Smooth muscle cell (in vitro differentiated cells): Measurements from ENCODE around the gene PEX5L. TPM values are rescaled to one million over a fixed set of nuclear protein-coding genes. Genes with fewer than 3 reads are reported as not detected.
A peak's percentile ranks its signal among the peaks of the same experiment; 100 is the strongest.

Experiments used
- DNase-seq: peaks from one replicate; lab custom pipeline; 2025; ENCODE audit not compliant: unreplicated experiment; lab: John Stamatoyannopoulos, UW
- H2AFZ ChIP-seq: fragments of 200-600 bp; sonication (generic); 2 replicates; pipeline ENCODE4 v1.6.0; 2016; ENCODE audit warnings: antibody characterized with exemption, low read depth, mild to moderate bottlenecking
- H3F3A ChIP-seq: fragments of 200-600 bp; sonication (generic); 2 replicates; pipeline ENCODE4 v1.6.0; 2017; ENCODE audit warnings: antibody characterized with exemption, low read depth
- H3K27ac ChIP-seq: fragments of 200-600 bp; sonication (generic); 2 replicates; pipeline ENCODE4 v1.5.1; 2016; ENCODE audit warnings: low read depth, mild to moderate bottlenecking
- H3K27me3 ChIP-seq: fragments of 200-600 bp; sonication (generic); 2 replicates; pipeline ENCODE4 v1.6.1; 2016; ENCODE audit warnings: low read depth, mild to moderate bottlenecking
- H3K36me3 ChIP-seq: fragments of 200-600 bp; sonication (generic); 2 replicates; pipeline ENCODE4 v1.5.1; 2016; ENCODE audit warnings: low read depth
- H3K4me1 ChIP-seq: fragments of 200-600 bp; sonication (generic); 2 replicates; pipeline ENCODE4 v1.5.1; 2016; ENCODE audit warnings: low read depth
- H3K4me2 ChIP-seq: fragments of 200-600 bp; sonication (generic); 2 replicates; pipeline ENCODE4 v1.6.0; 2016; ENCODE audit warnings: mild to moderate bottlenecking
- H3K4me3 ChIP-seq: fragments of 200-600 bp; sonication (generic); 2 replicates; pipeline ENCODE4 v1.5.1; 2016; ENCODE audit warnings: mild to moderate bottlenecking
- H3K79me2 ChIP-seq: fragments of 200-600 bp; sonication (generic); 2 replicates; pipeline ENCODE4 v1.6.0; 2016; ENCODE audit warnings: low read depth, mild to moderate bottlenecking
- H3K9ac ChIP-seq: fragments of 200-600 bp; sonication (generic); 2 replicates; pipeline ENCODE4 v1.6.0; 2016; ENCODE audit warnings: low read depth
- H3K9me3 ChIP-seq: fragments of 200-600 bp; sonication (generic); replicated peaks from 2 replicates; pipeline ENCODE4 v1.5.1; 2016; ENCODE audit warnings: low read depth
- H4K20me1 ChIP-seq: fragments of 200-600 bp; sonication (generic); 2 replicates; pipeline ENCODE4 v1.6.0; 2016; ENCODE audit warnings: low read depth
- WGBS: methylation state at CpG from one replicate; pipeline ENCODE4 v1.1.7; 2016; ENCODE audit warnings: low lambda C conversion rate; 5-methylcytosine and 5-hydroxymethylcytosine counted together
- polyA plus RNA-seq: library from polyadenylated mRNA; unstranded; fragments of >200 nt; fragmentation: Nextera tagmentation; extraction: Ambion mirVana; gene quantifications from 2 replicates; pipeline ENCODE4 v1.2.1, GENCODE V29; 2016
- total RNA-seq: library from RNA; depleted of rRNA; stranded (reverse); fragments of >200 nt; gene quantifications from 2 replicates; pipeline ENCODE4 v1.2.3, GENCODE V29; 2014
- TF ChIP-seq, protein P1 (sequence below): fragments of 200-600 bp; sonication (generic); IDR thresholded peaks from 2 replicates; pipeline ENCODE4 v1.5.1; 2017; ENCODE audit warnings: borderline replicate concordance, mild to moderate bottlenecking, antibody characterized with exemption; ENCODE audit not compliant: insufficient read depth, poor library complexity, severe bottlenecking

The PEX5L gene
- total and polyA plus RNA-seq, 2 experiments from 2014 or later, result not detected

DNA sequence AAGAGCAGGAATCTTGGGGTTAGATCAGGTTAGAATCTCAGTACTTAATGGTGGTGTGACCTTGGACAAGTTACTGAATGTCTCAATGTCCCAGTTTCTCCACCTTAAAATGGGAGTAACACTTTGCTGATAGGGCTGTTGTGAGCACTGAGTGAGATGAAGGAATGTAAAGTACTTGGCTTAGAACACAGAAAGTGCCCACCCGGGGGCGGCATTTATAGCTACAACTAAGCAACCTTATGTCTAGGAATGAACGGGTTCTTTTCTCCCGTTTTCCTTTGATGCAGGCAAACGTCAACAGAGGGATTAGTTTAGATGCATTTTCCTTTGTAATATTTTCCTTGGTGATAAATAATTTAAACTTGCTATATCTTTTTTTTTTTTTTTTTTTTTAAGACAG lies 207.3 kb downstream of the PEX5L start:
- TF ChIP-seq, protein P1, sequence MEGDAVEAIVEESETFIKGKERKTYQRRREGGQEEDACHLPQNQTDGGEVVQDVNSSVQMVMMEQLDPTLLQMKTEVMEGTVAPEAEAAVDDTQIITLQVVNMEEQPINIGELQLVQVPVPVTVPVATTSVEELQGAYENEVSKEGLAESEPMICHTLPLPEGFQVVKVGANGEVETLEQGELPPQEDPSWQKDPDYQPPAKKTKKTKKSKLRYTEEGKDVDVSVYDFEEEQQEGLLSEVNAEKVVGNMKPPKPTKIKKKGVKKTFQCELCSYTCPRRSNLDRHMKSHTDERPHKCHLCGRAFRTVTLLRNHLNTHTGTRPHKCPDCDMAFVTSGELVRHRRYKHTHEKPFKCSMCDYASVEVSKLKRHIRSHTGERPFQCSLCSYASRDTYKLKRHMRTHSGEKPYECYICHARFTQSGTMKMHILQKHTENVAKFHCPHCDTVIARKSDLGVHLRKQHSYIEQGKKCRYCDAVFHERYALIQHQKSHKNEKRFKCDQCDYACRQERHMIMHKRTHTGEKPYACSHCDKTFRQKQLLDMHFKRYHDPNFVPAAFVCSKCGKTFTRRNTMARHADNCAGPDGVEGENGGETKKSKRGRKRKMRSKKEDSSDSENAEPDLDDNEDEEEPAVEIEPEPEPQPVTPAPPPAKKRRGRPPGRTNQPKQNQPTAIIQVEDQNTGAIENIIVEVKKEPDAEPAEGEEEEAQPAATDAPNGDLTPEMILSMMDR, result no peak
- no peak overlapping the region for H3K4me2 ChIP-seq
- no peaks in the 10 kb centered on the region for H3K27me3 ChIP-seq
- H3K36me3 ChIP-seq, result no peaks in the 10 kb centered on the region
- H2AFZ ChIP-seq, result no peak overlapping the region
- no peaks in the 10 kb centered on the region for H3F3A ChIP-seq
- H3K4me3 ChIP-seq, result no peak overlapping the region
- H3K4me1 ChIP-seq, result no peaks in the 10 kb centered on the region
- H4K20me1 ChIP-seq, result no peaks in the 10 kb centered on the region
- DNase-seq, result no peak
- WGBS, result 58% methylated on average over 5 of the region's 5 CpGs
- H3K79me2 ChIP-seq, result no peaks in the 10 kb centered on the region
- H3K9me3 ChIP-seq, result no peaks in the 10 kb centered on the region
- no peak overlapping the region for H3K27ac ChIP-seq
- no peak overlapping the region for H3K9ac ChIP-seq

DNA sequence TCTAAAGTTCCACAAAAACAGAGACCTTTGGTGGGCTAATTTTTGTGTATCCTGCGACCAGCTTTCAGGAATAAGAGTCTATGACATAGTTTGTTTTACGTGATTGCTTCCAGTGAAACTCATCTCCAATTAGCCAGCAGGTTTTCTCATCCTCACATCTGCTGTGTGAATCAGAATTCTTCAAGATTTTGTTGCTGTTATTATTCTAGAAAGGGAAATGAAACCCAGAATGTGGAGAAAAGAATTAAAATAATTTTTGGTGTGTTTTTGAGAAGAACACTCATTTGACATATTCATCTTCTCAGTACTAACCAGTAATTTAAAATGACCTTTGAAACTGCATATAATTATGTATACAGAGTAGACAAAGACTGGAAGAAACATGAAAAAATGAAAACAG lies 208.0 kb downstream of the PEX5L start:
- Histone ChIP-seq H3K4me3 (no peak overlapping the region), H3K27me3 (no peaks in the 10 kb centered on the region), H3K9ac (no peak overlapping the region), H3K4me2 (no peak overlapping the region), H3F3A (no peaks in the 10 kb centered on the region), H3K9me3 (no peaks in the 10 kb centered on the region), H2AFZ (no peak overlapping the region), H3K79me2 (no peaks in the 10 kb centered on the region), H3K4me1 (no peaks in the 10 kb centered on the region), H3K27ac (no peak overlapping the region), H4K20me1 (no peaks in the 10 kb centered on the region), H3K36me3 (no peaks in the 10 kb centered on the region)
- WGBS, result 92% methylated on average over 2 of the region's 2 CpGs
- DNase-seq, result no peak
- TF ChIP-seq, protein P1, result no peak

DNA sequence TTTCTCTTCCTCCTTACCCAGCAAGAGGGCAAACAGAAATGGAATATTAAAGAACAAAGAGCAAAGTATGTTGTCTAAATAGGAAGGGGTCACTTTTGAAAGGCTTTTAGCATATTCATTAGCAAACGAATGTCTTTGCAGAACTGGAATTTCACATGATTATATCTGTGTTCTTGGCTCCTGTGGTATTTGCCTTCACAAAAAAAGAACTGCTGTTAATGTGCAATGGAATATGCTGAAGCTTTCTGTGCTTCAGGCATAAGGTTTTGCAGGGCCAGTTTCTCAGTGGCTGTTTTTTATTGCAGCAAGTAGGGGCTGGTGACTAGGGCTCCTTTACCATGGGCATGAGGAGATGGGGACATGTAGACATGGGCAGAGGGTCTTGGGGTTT lies 210.5 kb downstream of the PEX5L start:
- no peaks in the 10 kb centered on the region for H3K9me3 ChIP-seq
- H3K36me3 ChIP-seq, result no peaks in the 10 kb centered on the region
- WGBS, result 6% methylated on average over 1 of the region's 1 CpG
- H3K79me2 ChIP-seq, result no peaks in the 10 kb centered on the region
- no peaks in the 10 kb centered on the region for H3F3A ChIP-seq
- no peaks in the 10 kb centered on the region for H3K27me3 ChIP-seq
- H3K4me2 ChIP-seq, result no peak overlapping the region
- H3K9ac ChIP-seq, result no peak overlapping the region
- no peak overlapping the region for H3K27ac ChIP-seq
- TF ChIP-seq, protein P1, result no peak
- H3K4me3 ChIP-seq, result no peak overlapping the region
- no peak for DNase-seq
- no peaks in the 10 kb centered on the region for H3K4me1 ChIP-seq
- H4K20me1 ChIP-seq, result no peaks in the 10 kb centered on the region
- peak overlapping the region; percentile 43 for H2AFZ ChIP-seq

DNA sequence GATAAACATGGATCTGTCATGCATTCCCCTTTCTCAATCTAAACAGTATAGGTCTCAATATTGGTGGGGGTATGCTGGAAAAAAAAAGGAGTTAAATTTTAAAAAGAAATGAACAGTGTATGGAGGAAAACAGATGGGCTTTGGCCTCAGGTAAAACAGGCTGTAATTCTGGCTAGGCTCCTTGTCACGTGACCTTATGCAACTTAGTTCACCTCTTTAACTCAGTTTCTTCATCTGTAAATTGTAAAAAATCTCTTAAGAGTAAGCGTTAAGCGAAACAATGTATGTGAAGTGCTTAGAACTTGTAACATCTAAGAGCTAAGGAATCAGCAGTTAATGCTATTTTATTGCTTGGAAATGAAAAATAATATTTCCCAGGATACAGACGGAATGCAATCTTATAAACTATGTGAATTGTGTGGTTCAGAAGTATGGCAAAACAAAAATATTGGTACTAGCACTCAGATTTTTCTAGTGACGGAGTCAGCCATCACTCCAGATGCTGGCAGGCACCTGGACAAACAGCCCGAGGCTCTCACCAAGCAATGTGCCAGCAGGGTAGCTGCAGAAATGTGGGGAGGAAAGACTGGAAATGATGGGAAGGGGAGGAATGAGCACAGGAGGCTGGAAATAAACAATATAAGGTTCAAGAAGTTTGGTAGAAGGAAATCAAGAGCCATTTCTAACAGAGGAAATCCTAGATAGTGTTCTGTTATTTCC lies 211.1 kb downstream of the PEX5L start:
- Histone ChIP-seq H3K27ac (no peak overlapping the region), H2AFZ (peak overlapping the region; percentile 43), H3K4me2 (no peak overlapping the region), H3K4me1 (no peaks in the 10 kb centered on the region), H3K27me3 (no peaks in the 10 kb centered on the region), H3F3A (no peaks in the 10 kb centered on the region), H3K9me3 (no peaks in the 10 kb centered on the region), H3K4me3 (no peak overlapping the region), H3K79me2 (no peaks in the 10 kb centered on the region), H4K20me1 (no peaks in the 10 kb centered on the region), H3K36me3 (no peaks in the 10 kb centered on the region), H3K9ac (no peak overlapping the region)
- DNase-seq, result no peak
- TF ChIP-seq, protein P1, result no peak
- 87% methylated on average over 6 of the region's 6 CpGs for WGBS
